Activated CD4-positive, alpha-beta T cell treated with anti-CD3 and anti-CD28 coated beads, Interleukin-2, amount 10 ng/mL, durations not matched to agents 24 days and 14 days (primary cell): Measurements from ENCODE around the gene LY9. TPM values are rescaled to one million over a fixed set of nuclear protein-coding genes. Genes with fewer than 3 reads are reported as not detected.

Source experiments
- DNase-seq: peaks from one replicate; pipeline ENCODE4 v3.0.0; 2022
- H3K27ac Mint-ChIP-seq: one replicate; pipeline ENCODE4 v1.8.0; 2022; ENCODE audit warnings: mild to moderate bottlenecking, mixed read lengths
- H3K27me3 Mint-ChIP-seq: one replicate; pipeline ENCODE4 v1.8.0; 2022; ENCODE audit warnings: mixed read lengths
- H3K36me3 Mint-ChIP-seq: one replicate; pipeline ENCODE4 v1.8.0; 2022; ENCODE audit warnings: low read depth, mild to moderate bottlenecking, mixed read lengths
- H3K4me1 Mint-ChIP-seq: one replicate; pipeline ENCODE4 v1.8.0; 2021; ENCODE audit warnings: mixed read lengths
- H3K4me3 Mint-ChIP-seq: one replicate; pipeline ENCODE4 v1.8.0; 2022; ENCODE audit warnings: mild to moderate bottlenecking, moderate library complexity, mixed read lengths
- H3K9me3 Mint-ChIP-seq: one replicate; pipeline ENCODE4 v1.8.0; 2021; ENCODE audit warnings: mixed read lengths
- intact Hi-C: fragments of 100-400 bp; cut with micrococcal nuclease; formaldehyde crosslinking; loops from one replicate; pipeline ENCODE4 v1.15.1; 2023
- total RNA-seq: library from RNA; stranded (reverse); gene quantifications from 2 replicates; pipeline ENCODE4 v1.2.3, GENCODE V29; 2022

Gene LY9
- total RNA-seq, 1 donor from 2014 or later, result 0.30 TPM

- H3K4me1 Mint-ChIP-seq, result peaks cover 37% of the 10 kb centered on the region
- no peak overlapping the region for H3K4me3 Mint-ChIP-seq
- no peak for DNase-seq
- no peak overlapping the region for H3K27ac Mint-ChIP-seq
- H3K27me3 Mint-ChIP-seq, result peaks cover 3% of the 10 kb centered on the region
- H3K9me3 Mint-ChIP-seq, result peaks cover 7% of the 10 kb centered on the region
- no peaks in the 10 kb centered on the region for H3K36me3 Mint-ChIP-seq
- intact Hi-C loops, result loop anchor here (2.0 to 5.0 kb wide), 2 partner anchors 43 to 258 kb away; partner anchors contain the start of genes KLHDC9 and LY9
These were observed 43.8 kb downstream of the LY9 start for GRCh38 chr1:160839746-160840145.

GRCh38 chr1:160841079-160841478 is 45.1 kb downstream of the LY9 start:
- Mint-ChIP-seq H3K27me3 (peaks cover 3% of the 10 kb centered on the region), H3K4me1 (peaks cover 31% of the 10 kb centered on the region), H3K4me3 (no peak overlapping the region), H3K27ac (no peak overlapping the region), H3K36me3 (no peaks in the 10 kb centered on the region), H3K9me3 (peaks cover 7% of the 10 kb centered on the region)
- intact Hi-C loops, result no loop called here
- no peak for DNase-seq

GRCh38 chr1:160844447-160845232 is 48.7 kb downstream of the LY9 start:
- H3K4me3 Mint-ChIP-seq, result no peak overlapping the region
- no peak overlapping the region for H3K27ac Mint-ChIP-seq
- H3K27me3 Mint-ChIP-seq, result peaks cover 15% of the 10 kb centered on the region
- DNase-seq, result no peak
- intact Hi-C loops, result no loop called here
- peaks cover 5% of the 10 kb centered on the region for H3K4me1 Mint-ChIP-seq
- no peaks in the 10 kb centered on the region for H3K36me3 Mint-ChIP-seq
- H3K9me3 Mint-ChIP-seq, result peaks cover 7% of the 10 kb centered on the region

- Mint-ChIP-seq H3K4me3 (no peak overlapping the region), H3K9me3 (peaks cover 7% of the 10 kb centered on the region), H3K36me3 (no peaks in the 10 kb centered on the region), H3K27ac (no peak overlapping the region), H3K4me1 (peaks cover 3% of the 10 kb centered on the region), H3K27me3 (peaks cover 17% of the 10 kb centered on the region)
- no peak for DNase-seq
- intact Hi-C loops, result no loop called here
These were observed 50.3 kb downstream of the LY9 start for GRCh38 chr1:160846281-160846680.

- H3K27me3 Mint-ChIP-seq, result peaks cover 14% of the 10 kb centered on the region
- H3K4me1 Mint-ChIP-seq, result no peaks in the 10 kb centered on the region
- no peak overlapping the region for H3K4me3 Mint-ChIP-seq
- no peaks in the 10 kb centered on the region for H3K9me3 Mint-ChIP-seq
- no peak for DNase-seq
- intact Hi-C loops, result no loop called here
- H3K36me3 Mint-ChIP-seq, result no peaks in the 10 kb centered on the region
- H3K27ac Mint-ChIP-seq, result no peak overlapping the region
These were observed 54.6 kb downstream of the LY9 start for GRCh38 chr1:160850541-160850940.

- Mint-ChIP-seq H3K27me3 (peaks cover 14% of the 10 kb centered on the region), H3K27ac (no peak overlapping the region), H3K9me3 (no peaks in the 10 kb centered on the region), H3K36me3 (no peaks in the 10 kb centered on the region), H3K4me1 (no peaks in the 10 kb centered on the region), H3K4me3 (no peak overlapping the region)
- DNase-seq, result no peak
- intact Hi-C loops, result no loop called here
These were observed 55.0 kb downstream of the LY9 start for GRCh38 chr1:160850993-160851392.

GRCh38 chr1:160853014-160853413 is 57.0 kb downstream of the LY9 start:
- Mint-ChIP-seq H3K4me3 (no peak overlapping the region), H3K27me3 (peaks cover 10% of the 10 kb centered on the region), H3K4me1 (no peaks in the 10 kb centered on the region), H3K27ac (no peak overlapping the region), H3K36me3 (no peaks in the 10 kb centered on the region), H3K9me3 (no peaks in the 10 kb centered on the region)
- no peak for DNase-seq
- intact Hi-C loops, result no loop called here

- Mint-ChIP-seq H3K36me3 (no peaks in the 10 kb centered on the region), H3K27ac (no peak overlapping the region), H3K27me3 (peaks cover 6% of the 10 kb centered on the region), H3K9me3 (no peaks in the 10 kb centered on the region), H3K4me3 (no peak overlapping the region), H3K4me1 (no peaks in the 10 kb centered on the region)
- intact Hi-C loops, result no loop called here
- no peak for DNase-seq
These were observed 57.8 kb downstream of the LY9 start for GRCh38 chr1:160853754-160854153.

GRCh38 chr1:160855181-160855981 is 59.4 kb downstream of the LY9 start:
- intact Hi-C loops, result no loop called here
- Mint-ChIP-seq H3K27me3 (peaks cover 1% of the 10 kb centered on the region), H3K27ac (no peak overlapping the region), H3K4me3 (no peak overlapping the region), H3K36me3 (no peaks in the 10 kb centered on the region), H3K4me1 (no peaks in the 10 kb centered on the region), H3K9me3 (no peaks in the 10 kb centered on the region)
- no peak for DNase-seq

GRCh38 chr1:160858097-160858496 is 62.1 kb downstream of the LY9 start:
- no peaks in the 10 kb centered on the region for H3K9me3 Mint-ChIP-seq
- no peak for DNase-seq

GRCh38 chr1:160858507-160858906 is 62.5 kb downstream of the LY9 start:
- H3K4me3 Mint-ChIP-seq, result no peak overlapping the region

More at GRCh38 chr1:160858097-160858496, 62.1 kb downstream of the LY9 start:
- intact Hi-C loops, result no loop called here
- no peaks in the 10 kb centered on the region for H3K36me3 Mint-ChIP-seq
- H3K27me3 Mint-ChIP-seq, result no peaks in the 10 kb centered on the region
- no peak overlapping the region for H3K4me3 Mint-ChIP-seq
- H3K4me1 Mint-ChIP-seq, result peaks cover 17% of the 10 kb centered on the region
- no peak overlapping the region for H3K27ac Mint-ChIP-seq

GRCh38 chr1:160859166-160859565 is 63.2 kb downstream of the LY9 start:
- H3K27me3 Mint-ChIP-seq, result no peaks in the 10 kb centered on the region
- H3K27ac Mint-ChIP-seq, result no peak overlapping the region
- no peaks in the 10 kb centered on the region for H3K36me3 Mint-ChIP-seq
- H3K4me3 Mint-ChIP-seq, result no peak overlapping the region
- no peak for DNase-seq
- peaks cover 22% of the 10 kb centered on the region for H3K4me1 Mint-ChIP-seq
- intact Hi-C loops, result no loop called here
- H3K9me3 Mint-ChIP-seq, result no peaks in the 10 kb centered on the region

More at GRCh38 chr1:160858507-160858906, 62.5 kb downstream of the LY9 start:
- H3K9me3 Mint-ChIP-seq, result no peaks in the 10 kb centered on the region
- H3K27me3 Mint-ChIP-seq, result no peaks in the 10 kb centered on the region
- H3K36me3 Mint-ChIP-seq, result no peaks in the 10 kb centered on the region
- no peak for DNase-seq
- intact Hi-C loops, result no loop called here
- peaks cover 17% of the 10 kb centered on the region for H3K4me1 Mint-ChIP-seq
- H3K27ac Mint-ChIP-seq, result no peak overlapping the region

- Mint-ChIP-seq H3K36me3 (no peaks in the 10 kb centered on the region), H3K4me1 (peaks cover 22% of the 10 kb centered on the region), H3K27ac (no peak overlapping the region), H3K4me3 (no peak overlapping the region), H3K27me3 (no peaks in the 10 kb centered on the region), H3K9me3 (no peaks in the 10 kb centered on the region)
- no peak for DNase-seq
- intact Hi-C loops, result no loop called here
These were observed 65.0 kb downstream of the LY9 start for GRCh38 chr1:160860840-160861505.
